ENCODE data around the gene SLCO4A1.

DNA sequence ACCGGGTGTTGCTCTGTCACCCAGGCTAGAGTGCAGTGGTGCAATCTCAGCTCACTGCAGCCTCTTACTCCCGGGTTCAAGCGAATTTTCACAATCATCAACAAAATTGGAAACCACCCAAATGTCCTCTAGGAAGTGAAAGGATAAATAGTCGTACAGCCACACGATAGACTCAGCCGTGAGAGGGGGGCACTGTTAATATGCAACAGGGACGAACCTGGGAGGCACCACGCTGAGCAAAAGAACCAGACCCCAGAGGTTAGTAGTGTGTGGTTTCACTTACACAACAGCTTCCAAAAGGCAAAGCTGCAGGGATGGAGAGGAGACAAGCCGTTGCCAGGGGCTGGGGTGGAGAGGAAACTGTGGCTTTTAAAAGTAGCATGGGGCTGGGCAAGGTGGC lies 36.2 kb downstream of the SLCO4A1 start:
- TF ChIP-seq TOX (CRISPR knock-in tag; IDR thresholded peaks at IDR 0.05; ENCODE audit: borderline replicate concordance) (no peak), ZNF8 (CRISPR knock-in tag; IDR thresholded peaks at IDR 0.05) (no peak), ZNF70 (CRISPR knock-in tag; IDR thresholded peaks at IDR 0.05) (no peak), SNAI2 (CRISPR knock-in tag; IDR thresholded peaks at IDR 0.05) (no peak), PPARA (CRISPR knock-in tag; IDR thresholded peaks at IDR 0.05; ENCODE audit: borderline replicate concordance) (no peak), CSDC2 (CRISPR knock-in tag; IDR thresholded peaks at IDR 0.05) (no peak), RARB (CRISPR knock-in tag; IDR thresholded peaks at IDR 0.05) (no peak)
- TF ChIP-seq, protein P1, sequence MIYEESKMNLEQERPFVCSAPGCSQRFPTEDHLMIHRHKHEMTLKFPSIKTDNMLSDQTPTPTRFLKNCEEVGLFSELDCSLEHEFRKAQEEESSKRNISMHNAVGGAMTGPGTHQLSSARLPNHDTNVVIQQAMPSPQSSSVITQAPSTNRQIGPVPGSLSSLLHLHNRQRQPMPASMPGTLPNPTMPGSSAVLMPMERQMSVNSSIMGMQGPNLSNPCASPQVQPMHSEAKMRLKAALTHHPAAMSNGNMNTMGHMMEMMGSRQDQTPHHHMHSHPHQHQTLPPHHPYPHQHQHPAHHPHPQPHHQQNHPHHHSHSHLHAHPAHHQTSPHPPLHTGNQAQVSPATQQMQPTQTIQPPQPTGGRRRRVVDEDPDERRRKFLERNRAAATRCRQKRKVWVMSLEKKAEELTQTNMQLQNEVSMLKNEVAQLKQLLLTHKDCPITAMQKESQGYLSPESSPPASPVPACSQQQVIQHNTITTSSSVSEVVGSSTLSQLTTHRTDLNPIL (CRISPR knock-in tag; IDR thresholded peaks at IDR 0.05; ENCODE audit: low read depth), result no peak
